WTC11 (cell line): ENCODE results near the gene NECAB2. TPM values are rescaled to one million over a fixed set of nuclear protein-coding genes. Genes with fewer than 3 reads are reported as not detected.

Experiments used
- ATAC-seq: fragments of 200-7000 bp; cut with Tn5 transposase; 2 replicates; pipeline ENCODE4 v1.10.0; 2021; ENCODE audit warnings: mild to moderate bottlenecking, moderate library complexity
- CTCF ChIA-PET: fragments of 300-600 bp; sonication (Branson Sonifier 250); formaldehyde crosslinking; loops from one replicate; lab custom pipeline; 2021; ENCODE audit warnings: antibody characterized with exemption; lab: Charles Lee
- POLR2A ChIA-PET: fragments of 350-600 bp; sonication (Branson Sonifier 250); formaldehyde crosslinking; loops from one replicate; lab custom pipeline; 2021; ENCODE audit warnings: antibody characterized with exemption; lab: Charles Lee
- DNase-seq: peaks from one replicate; pipeline ENCODE4 v3.0.0; 2021; ENCODE audit warnings: low spot score
- H3K27ac Mint-ChIP-seq: 2 replicates; pipeline ENCODE4 v1.8.0; 2021; ENCODE audit warnings: mixed read lengths
- H3K27me3 Mint-ChIP-seq: 2 replicates; pipeline ENCODE4 v1.8.0; 2021; ENCODE audit warnings: low read depth, mild to moderate bottlenecking, moderate library complexity, mixed read lengths
- H3K36me3 Mint-ChIP-seq: 2 replicates; pipeline ENCODE4 v1.8.0; 2021; ENCODE audit warnings: mixed read lengths
- H3K4me1 Mint-ChIP-seq: 2 replicates; pipeline ENCODE4 v1.8.0; 2022; ENCODE audit warnings: mixed read lengths
- H3K4me3 Mint-ChIP-seq: 2 replicates; pipeline ENCODE4 v1.8.0; 2021; ENCODE audit warnings: mild to moderate bottlenecking, moderate library complexity, mixed read lengths
- H3K9me3 Mint-ChIP-seq: 2 replicates; pipeline ENCODE4 v1.8.0; 2021; ENCODE audit warnings: mixed read lengths
- E2F5 ChIP-seq: sonication (generic); formaldehyde crosslinking; IDR thresholded peaks from 2 replicates; pipeline ENCODE4 v1.8.1; 2022; ENCODE audit warnings: mild to moderate bottlenecking, moderate library complexity, missing genetic modification reagents
- FOXK1 ChIP-seq: sonication (generic); formaldehyde crosslinking; IDR thresholded peaks from 2 replicates; pipeline ENCODE4 v1.8.0; 2022; ENCODE audit warnings: mild to moderate bottlenecking, moderate library complexity, missing genetic modification reagents
- GABPB1 ChIP-seq: sonication (generic); formaldehyde crosslinking; IDR thresholded peaks from 2 replicates; pipeline ENCODE4 v1.8.1; 2023; ENCODE audit warnings: mild to moderate bottlenecking, missing genetic modification reagents
- KAT7 ChIP-seq: sonication (generic); formaldehyde crosslinking; IDR thresholded peaks from 2 replicates; pipeline ENCODE4 v1.8.1; 2023; ENCODE audit warnings: missing genetic modification reagents, mild to moderate bottlenecking, borderline replicate concordance
- NFYB ChIP-seq: sonication (generic); formaldehyde crosslinking; conservative IDR thresholded peaks from 2 replicates; pipeline ENCODE4 v1.8.0; 2022; ENCODE audit warnings: low read depth, missing genetic modification reagents
- NR1H2 ChIP-seq: sonication (generic); formaldehyde crosslinking; IDR thresholded peaks from 2 replicates; pipeline ENCODE4 v1.9.0; 2021; ENCODE audit warnings: mild to moderate bottlenecking, moderate library complexity, missing genetic modification reagents
- OVOL2 ChIP-seq: fragments of 250-450 bp; sonication (Bioruptor Pico); IDR thresholded peaks from 2 replicates; pipeline ENCODE4 v1.9.0; 2021; ENCODE audit warnings: mild to moderate bottlenecking, borderline replicate concordance
- SP1 ChIP-seq: sonication (generic); formaldehyde crosslinking; conservative IDR thresholded peaks from 2 replicates; pipeline ENCODE4 v1.8.1; 2022; ENCODE audit warnings: missing genetic modification reagents
- TCF7 ChIP-seq: sonication (generic); formaldehyde crosslinking; IDR thresholded peaks from 2 replicates; pipeline ENCODE4 v1.8.0; 2022; ENCODE audit warnings: mild to moderate bottlenecking, low read depth, missing genetic modification reagents, moderate library complexity
- TEAD1 ChIP-seq: sonication (generic); formaldehyde crosslinking; IDR thresholded peaks from 2 replicates; pipeline ENCODE4 v1.8.0; 2022; ENCODE audit warnings: mild to moderate bottlenecking, missing genetic modification reagents
- ZNF121 ChIP-seq: sonication (generic); formaldehyde crosslinking; IDR thresholded peaks from 2 replicates; pipeline ENCODE4 v1.8.0; 2023; ENCODE audit warnings: missing genetic modification reagents
- ZNF232 ChIP-seq: sonication (generic); formaldehyde crosslinking; IDR thresholded peaks from 2 replicates; pipeline ENCODE4 v1.8.0; 2022; ENCODE audit warnings: mild to moderate bottlenecking, missing genetic modification reagents
- ZNF263 ChIP-seq: sonication (generic); formaldehyde crosslinking; IDR thresholded peaks from 2 replicates; pipeline ENCODE4 v1.8.1; 2022; ENCODE audit warnings: low read depth, mild to moderate bottlenecking, moderate library complexity, missing genetic modification reagents
- ZNF317 ChIP-seq: sonication (generic); formaldehyde crosslinking; IDR thresholded peaks from 2 replicates; pipeline ENCODE4 v1.8.1; 2023; ENCODE audit warnings: low read depth, mild to moderate bottlenecking, moderate library complexity, missing genetic modification reagents, borderline replicate concordance
- total RNA-seq: library from RNA; stranded (reverse); gene quantifications from 3 replicates; pipeline ENCODE4 v1.2.3, GENCODE V29; 2021
- TF ChIP-seq, protein P1 (sequence below): fragments of 250-450 bp; sonication (Bioruptor Pico); IDR thresholded peaks from 2 replicates; pipeline ENCODE4 v1.9.0; 2021; ENCODE audit warnings: mild to moderate bottlenecking, borderline replicate concordance
- TF ChIP-seq, protein P2 (sequence below): sonication (generic); formaldehyde crosslinking; IDR thresholded peaks from 2 replicates; pipeline ENCODE4 v1.8.0; 2022; ENCODE audit warnings: mild to moderate bottlenecking, missing genetic modification reagents
- TF ChIP-seq, protein P3 (sequence below): fragments of 250-450 bp; sonication (Bioruptor Pico); IDR thresholded peaks from 2 replicates; pipeline ENCODE4 v1.8.0; 2021; ENCODE audit warnings: mild to moderate bottlenecking
- TF ChIP-seq, protein P4 (sequence below): sonication (generic); formaldehyde crosslinking; IDR thresholded peaks from 2 replicates; pipeline ENCODE4 v1.8.1; 2022; ENCODE audit warnings: mild to moderate bottlenecking, missing genetic modification reagents, moderate library complexity, borderline replicate concordance
- TF ChIP-seq, protein P5 (sequence below): fragments of 250-450 bp; sonication (Bioruptor Pico); IDR thresholded peaks from 2 replicates; pipeline ENCODE4 v1.9.0; 2021; ENCODE audit warnings: moderate library complexity, mild to moderate bottlenecking, inconsistent platforms, borderline replicate concordance
- TF ChIP-seq, protein P6 (sequence below): sonication (generic); formaldehyde crosslinking; conservative IDR thresholded peaks from 2 replicates; pipeline ENCODE4 v1.8.1; 2022; ENCODE audit warnings: mild to moderate bottlenecking, missing genetic modification reagents

NECAB2 gene
- total RNA-seq, 1 experiment from 2014 or later: 2.9 TPM

- CTCF ChIA-PET: no interaction called here
- no peaks in the 10 kb centered on the region for H3K27me3 Mint-ChIP-seq
- DNase-seq: no peak
Measured at GRCh38 chr16:84050316-84050715, 82.3 kb downstream of the NECAB2 start.

More at GRCh38 chr16:84050316-84050715, 82.3 kb downstream of the NECAB2 start:
- Mint-ChIP-seq H3K4me3 (no peak overlapping the region), H3K9me3 (no peaks in the 10 kb centered on the region)
- no peak for ATAC-seq
- TF ChIP-seq OVOL2 (no peak), TEAD1 (CRISPR knock-in tag) (no peak), KAT7 (CRISPR knock-in tag) (no peak), TCF7 (CRISPR knock-in tag) (no peak), ZNF232 (CRISPR knock-in tag) (no peak), ZNF121 (no peak), ZNF263 (CRISPR knock-in tag) (no peak), NFYB (no peak), SP1 (CRISPR knock-in tag) (no peak), FOXK1 (CRISPR knock-in tag) (no peak), ZNF317 (no peak), GABPB1 (CRISPR knock-in tag) (no peak), NR1H2 (CRISPR knock-in tag) (no peak), E2F5 (no peak)
- TF ChIP-seq, protein P1, sequence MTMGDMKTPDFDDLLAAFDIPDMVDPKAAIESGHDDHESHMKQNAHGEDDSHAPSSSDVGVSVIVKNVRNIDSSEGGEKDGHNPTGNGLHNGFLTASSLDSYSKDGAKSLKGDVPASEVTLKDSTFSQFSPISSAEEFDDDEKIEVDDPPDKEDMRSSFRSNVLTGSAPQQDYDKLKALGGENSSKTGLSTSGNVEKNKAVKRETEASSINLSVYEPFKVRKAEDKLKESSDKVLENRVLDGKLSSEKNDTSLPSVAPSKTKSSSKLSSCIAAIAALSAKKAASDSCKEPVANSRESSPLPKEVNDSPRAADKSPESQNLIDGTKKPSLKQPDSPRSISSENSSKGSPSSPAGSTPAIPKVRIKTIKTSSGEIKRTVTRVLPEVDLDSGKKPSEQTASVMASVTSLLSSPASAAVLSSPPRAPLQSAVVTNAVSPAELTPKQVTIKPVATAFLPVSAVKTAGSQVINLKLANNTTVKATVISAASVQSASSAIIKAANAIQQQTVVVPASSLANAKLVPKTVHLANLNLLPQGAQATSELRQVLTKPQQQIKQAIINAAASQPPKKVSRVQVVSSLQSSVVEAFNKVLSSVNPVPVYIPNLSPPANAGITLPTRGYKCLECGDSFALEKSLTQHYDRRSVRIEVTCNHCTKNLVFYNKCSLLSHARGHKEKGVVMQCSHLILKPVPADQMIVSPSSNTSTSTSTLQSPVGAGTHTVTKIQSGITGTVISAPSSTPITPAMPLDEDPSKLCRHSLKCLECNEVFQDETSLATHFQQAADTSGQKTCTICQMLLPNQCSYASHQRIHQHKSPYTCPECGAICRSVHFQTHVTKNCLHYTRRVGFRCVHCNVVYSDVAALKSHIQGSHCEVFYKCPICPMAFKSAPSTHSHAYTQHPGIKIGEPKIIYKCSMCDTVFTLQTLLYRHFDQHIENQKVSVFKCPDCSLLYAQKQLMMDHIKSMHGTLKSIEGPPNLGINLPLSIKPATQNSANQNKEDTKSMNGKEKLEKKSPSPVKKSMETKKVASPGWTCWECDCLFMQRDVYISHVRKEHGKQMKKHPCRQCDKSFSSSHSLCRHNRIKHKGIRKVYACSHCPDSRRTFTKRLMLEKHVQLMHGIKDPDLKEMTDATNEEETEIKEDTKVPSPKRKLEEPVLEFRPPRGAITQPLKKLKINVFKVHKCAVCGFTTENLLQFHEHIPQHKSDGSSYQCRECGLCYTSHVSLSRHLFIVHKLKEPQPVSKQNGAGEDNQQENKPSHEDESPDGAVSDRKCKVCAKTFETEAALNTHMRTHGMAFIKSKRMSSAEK (CRISPR knock-in tag): no peak
- TF ChIP-seq, protein P2, sequence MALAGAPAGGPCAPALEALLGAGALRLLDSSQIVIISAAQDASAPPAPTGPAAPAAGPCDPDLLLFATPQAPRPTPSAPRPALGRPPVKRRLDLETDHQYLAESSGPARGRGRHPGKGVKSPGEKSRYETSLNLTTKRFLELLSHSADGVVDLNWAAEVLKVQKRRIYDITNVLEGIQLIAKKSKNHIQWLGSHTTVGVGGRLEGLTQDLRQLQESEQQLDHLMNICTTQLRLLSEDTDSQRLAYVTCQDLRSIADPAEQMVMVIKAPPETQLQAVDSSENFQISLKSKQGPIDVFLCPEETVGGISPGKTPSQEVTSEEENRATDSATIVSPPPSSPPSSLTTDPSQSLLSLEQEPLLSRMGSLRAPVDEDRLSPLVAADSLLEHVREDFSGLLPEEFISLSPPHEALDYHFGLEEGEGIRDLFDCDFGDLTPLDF (CRISPR knock-in tag): no peak
- TF ChIP-seq, protein P3, sequence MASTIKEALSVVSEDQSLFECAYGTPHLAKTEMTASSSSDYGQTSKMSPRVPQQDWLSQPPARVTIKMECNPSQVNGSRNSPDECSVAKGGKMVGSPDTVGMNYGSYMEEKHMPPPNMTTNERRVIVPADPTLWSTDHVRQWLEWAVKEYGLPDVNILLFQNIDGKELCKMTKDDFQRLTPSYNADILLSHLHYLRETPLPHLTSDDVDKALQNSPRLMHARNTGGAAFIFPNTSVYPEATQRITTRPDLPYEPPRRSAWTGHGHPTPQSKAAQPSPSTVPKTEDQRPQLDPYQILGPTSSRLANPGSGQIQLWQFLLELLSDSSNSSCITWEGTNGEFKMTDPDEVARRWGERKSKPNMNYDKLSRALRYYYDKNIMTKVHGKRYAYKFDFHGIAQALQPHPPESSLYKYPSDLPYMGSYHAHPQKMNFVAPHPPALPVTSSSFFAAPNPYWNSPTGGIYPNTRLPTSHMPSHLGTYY: no peak
- TF ChIP-seq, protein P4, sequence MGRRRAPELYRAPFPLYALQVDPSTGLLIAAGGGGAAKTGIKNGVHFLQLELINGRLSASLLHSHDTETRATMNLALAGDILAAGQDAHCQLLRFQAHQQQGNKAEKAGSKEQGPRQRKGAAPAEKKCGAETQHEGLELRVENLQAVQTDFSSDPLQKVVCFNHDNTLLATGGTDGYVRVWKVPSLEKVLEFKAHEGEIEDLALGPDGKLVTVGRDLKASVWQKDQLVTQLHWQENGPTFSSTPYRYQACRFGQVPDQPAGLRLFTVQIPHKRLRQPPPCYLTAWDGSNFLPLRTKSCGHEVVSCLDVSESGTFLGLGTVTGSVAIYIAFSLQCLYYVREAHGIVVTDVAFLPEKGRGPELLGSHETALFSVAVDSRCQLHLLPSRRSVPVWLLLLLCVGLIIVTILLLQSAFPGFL (CRISPR knock-in tag): no peak
- TF ChIP-seq, protein P5, sequence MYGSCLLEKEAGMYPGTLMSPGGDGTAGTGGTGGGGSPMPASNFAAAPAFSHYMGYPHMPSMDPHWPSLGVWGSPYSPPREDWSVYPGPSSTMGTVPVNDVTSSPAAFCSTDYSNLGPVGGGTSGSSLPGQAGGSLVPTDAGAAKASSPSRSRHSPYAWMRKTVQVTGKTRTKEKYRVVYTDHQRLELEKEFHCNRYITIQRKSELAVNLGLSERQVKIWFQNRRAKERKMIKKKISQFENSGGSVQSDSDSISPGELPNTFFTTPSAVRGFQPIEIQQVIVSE: no peak
- TF ChIP-seq, protein P6, sequence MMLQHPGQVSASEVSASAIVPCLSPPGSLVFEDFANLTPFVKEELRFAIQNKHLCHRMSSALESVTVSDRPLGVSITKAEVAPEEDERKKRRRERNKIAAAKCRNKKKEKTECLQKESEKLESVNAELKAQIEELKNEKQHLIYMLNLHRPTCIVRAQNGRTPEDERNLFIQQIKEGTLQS (CRISPR knock-in tag): no peak
- TF ChIP-seq, all 79 proteins: peak for 0
- Mint-ChIP-seq H3K27ac (no peak overlapping the region), H3K4me1 (no peaks in the 10 kb centered on the region), H3K36me3 (peaks cover 22% of the 10 kb centered on the region)
- POLR2A ChIA-PET: no interaction called here
